ENCODE data around the gene GET4. TPM values are rescaled to one million over a fixed set of nuclear protein-coding genes. Genes with fewer than 3 reads are reported as not detected.

The GET4 gene
- total RNA-seq, 2 donors from 2014 or later = 50.0 to 91.9 TPM

GRCh38 chr7:890868-891267 lies 14.5 kb downstream of the GET4 start:
- Histone ChIP-seq H3K27me3 (replicated peaks; ENCODE audit: insufficient read depth) (no peaks in the 10 kb centered on the region), H3K36me3 (peaks cover 6 to 25% of the 10 kb centered on the region in 2 donors), H3K9me3 (no peaks in the 10 kb centered on the region), H3K4me3 (no peak overlapping the region), H3K4me1 (replicated peaks) (no peaks in the 10 kb centered on the region), H3K27ac (no peak overlapping the region)
- 91% methylated on average over 15 of the region's 15 CpGs for WGBS
- TF ChIP-seq POLR2A (IDR thresholded peaks at IDR 0.05) = no peak
- no peak for TF ChIP-seq POLR2AphosphoS5 (IDR thresholded peaks at IDR 0.05)
- no peak for TF ChIP-seq CTCF (IDR thresholded peaks at IDR 0.05)
- DNase-seq (ENCODE audit: low spot score) = no peak
- intact Hi-C loops (cut with DNase I) = no loop called here

- intact Hi-C loops (cut with DNase I) = no loop called here
- TF ChIP-seq POLR2A (IDR thresholded peaks at IDR 0.05) (no peak), POLR2AphosphoS5 (IDR thresholded peaks at IDR 0.05) (no peak), CTCF (IDR thresholded peaks at IDR 0.05) (no peak)
- H3K27me3 ChIP-seq (replicated peaks; ENCODE audit: insufficient read depth) = no peaks in the 10 kb centered on the region
- WGBS = 96% methylated on average over 29 of the region's 29 CpGs
- DNase-seq (ENCODE audit: low spot score) = no peak
- H3K4me1 ChIP-seq (replicated peaks) = no peaks in the 10 kb centered on the region
- no peak overlapping the region for H3K4me3 ChIP-seq
- H3K27ac ChIP-seq = no peak overlapping the region
- no peaks in the 10 kb centered on the region for H3K9me3 ChIP-seq
- H3K36me3 ChIP-seq = peaks cover 10 to 25% of the 10 kb centered on the region in 2 donors
Measured at GRCh38 chr7:891291-891690, 14.9 kb downstream of the GET4 start.

GRCh38 chr7:891805-892204 lies 15.5 kb downstream of the GET4 start:
- intact Hi-C loops (cut with DNase I) = no loop called here
- Histone ChIP-seq H3K27ac (no peak overlapping the region), H3K4me1 (replicated peaks) (no peaks in the 10 kb centered on the region), H3K36me3 (peaks cover 10 to 25% of the 10 kb centered on the region in 2 donors), H3K9me3 (no peaks in the 10 kb centered on the region), H3K27me3 (replicated peaks; ENCODE audit: insufficient read depth) (no peaks in the 10 kb centered on the region), H3K4me3 (no peak overlapping the region)
- WGBS = 98% methylated on average over 19 of the region's 20 CpGs
- TF ChIP-seq POLR2A (IDR thresholded peaks at IDR 0.05) = no peak
- no peak for TF ChIP-seq POLR2AphosphoS5 (IDR thresholded peaks at IDR 0.05)
- TF ChIP-seq CTCF (IDR thresholded peaks at IDR 0.05) = no peak
- no peak for DNase-seq (ENCODE audit: low spot score)

- Histone ChIP-seq H3K9me3 (no peaks in the 10 kb centered on the region), H3K36me3 (peaks cover 10 to 21% of the 10 kb centered on the region in 2 donors), H3K27me3 (replicated peaks; ENCODE audit: insufficient read depth) (no peaks in the 10 kb centered on the region), H3K27ac (no peak overlapping the region), H3K4me3 (no peak overlapping the region), H3K4me1 (replicated peaks) (no peaks in the 10 kb centered on the region)
- intact Hi-C loops (cut with DNase I) = no loop called here
- TF ChIP-seq POLR2AphosphoS5 (IDR thresholded peaks at IDR 0.05) (no peak), POLR2A (IDR thresholded peaks at IDR 0.05) (no peak), CTCF (IDR thresholded peaks at IDR 0.05) (no peak)
- 93% methylated on average over 48 of the region's 48 CpGs for WGBS
- no peak for DNase-seq (ENCODE audit: low spot score)
Measured at GRCh38 chr7:892648-893593, 16.6 kb downstream of the GET4 start.

- Histone ChIP-seq H3K9me3 (no peaks in the 10 kb centered on the region), H3K27ac (no peak overlapping the region), H3K27me3 (replicated peaks; ENCODE audit: insufficient read depth) (no peaks in the 10 kb centered on the region), H3K4me3 (no peak overlapping the region), H3K36me3 (peaks cover 10 to 21% of the 10 kb centered on the region in 2 donors), H3K4me1 (replicated peaks) (no peaks in the 10 kb centered on the region)
- TF ChIP-seq CTCF (IDR thresholded peaks at IDR 0.05) (no peak), POLR2A (IDR thresholded peaks at IDR 0.05) (no peak), POLR2AphosphoS5 (IDR thresholded peaks at IDR 0.05) (no peak)
- 88% methylated on average over 19 of the region's 19 CpGs for WGBS
- no peak for DNase-seq (ENCODE audit: low spot score)
- intact Hi-C loops (cut with DNase I) = no loop called here
Measured at GRCh38 chr7:893686-894085, 17.3 kb downstream of the GET4 start.
